ENCODE data around the gene UFSP2. TPM values are rescaled to one million over a fixed set of nuclear protein-coding genes. Genes with fewer than 3 reads are reported as not detected.
"Not testable (repeated sequence)": the region's sequence is repeated elsewhere in the genome, so short reads cannot be mapped to it uniquely, and the experiment has no call there.

Gene UFSP2
- total RNA-seq, 3 donors from 2014 or later, result 19.3 to 32.9 (median 20.2) TPM

DNA sequence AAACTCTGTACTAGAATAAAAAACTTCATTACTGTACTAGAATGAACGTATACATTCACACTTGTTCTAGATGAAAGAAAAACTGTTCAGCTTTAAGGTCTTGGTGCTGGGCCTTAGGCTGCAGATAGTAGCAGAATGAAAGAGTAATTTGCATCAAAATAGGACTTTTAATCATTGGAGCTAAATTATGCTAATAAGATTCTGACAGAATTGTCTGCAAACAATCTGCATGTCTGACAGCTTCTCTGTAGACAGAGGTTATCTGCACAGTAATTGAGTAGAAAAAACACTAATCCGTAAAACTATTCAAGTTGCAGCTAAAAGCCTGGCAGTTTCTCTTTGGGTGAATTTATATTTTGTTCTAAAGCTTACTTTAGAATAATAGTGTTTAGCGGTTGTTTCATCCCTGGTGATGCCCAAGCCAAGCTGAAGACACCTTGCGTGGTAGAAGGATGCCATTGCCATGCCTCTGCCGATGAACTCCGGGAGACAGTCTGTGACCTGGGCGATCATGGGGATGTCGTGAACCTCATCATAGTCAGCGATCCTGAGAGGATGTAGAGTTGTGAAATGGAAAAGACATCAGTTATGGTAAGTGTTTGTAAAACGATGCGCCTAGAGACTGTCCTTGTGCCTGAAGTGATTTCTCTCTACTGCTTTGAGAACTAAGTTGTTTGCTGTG, 55.4 kb downstream of the UFSP2 start:
- Histone ChIP-seq H3K4me3 (no peak overlapping the region), H3K9me3 (no peaks in the 10 kb centered on the region), H3K36me3 (ENCODE audit: low read depth) (no peaks in the 10 kb centered on the region), H3K4me1 (ENCODE audit: low read depth) (no peaks in the 10 kb centered on the region)
- intact Hi-C loops (cut with DNase I, micrococcal nuclease), result no loop called here
- TF ChIP-seq, protein P1, sequence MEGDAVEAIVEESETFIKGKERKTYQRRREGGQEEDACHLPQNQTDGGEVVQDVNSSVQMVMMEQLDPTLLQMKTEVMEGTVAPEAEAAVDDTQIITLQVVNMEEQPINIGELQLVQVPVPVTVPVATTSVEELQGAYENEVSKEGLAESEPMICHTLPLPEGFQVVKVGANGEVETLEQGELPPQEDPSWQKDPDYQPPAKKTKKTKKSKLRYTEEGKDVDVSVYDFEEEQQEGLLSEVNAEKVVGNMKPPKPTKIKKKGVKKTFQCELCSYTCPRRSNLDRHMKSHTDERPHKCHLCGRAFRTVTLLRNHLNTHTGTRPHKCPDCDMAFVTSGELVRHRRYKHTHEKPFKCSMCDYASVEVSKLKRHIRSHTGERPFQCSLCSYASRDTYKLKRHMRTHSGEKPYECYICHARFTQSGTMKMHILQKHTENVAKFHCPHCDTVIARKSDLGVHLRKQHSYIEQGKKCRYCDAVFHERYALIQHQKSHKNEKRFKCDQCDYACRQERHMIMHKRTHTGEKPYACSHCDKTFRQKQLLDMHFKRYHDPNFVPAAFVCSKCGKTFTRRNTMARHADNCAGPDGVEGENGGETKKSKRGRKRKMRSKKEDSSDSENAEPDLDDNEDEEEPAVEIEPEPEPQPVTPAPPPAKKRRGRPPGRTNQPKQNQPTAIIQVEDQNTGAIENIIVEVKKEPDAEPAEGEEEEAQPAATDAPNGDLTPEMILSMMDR (IDR thresholded peaks at IDR 0.05), result no peak
- DNase-seq (no peak), ATAC-seq (no peak)

DNA sequence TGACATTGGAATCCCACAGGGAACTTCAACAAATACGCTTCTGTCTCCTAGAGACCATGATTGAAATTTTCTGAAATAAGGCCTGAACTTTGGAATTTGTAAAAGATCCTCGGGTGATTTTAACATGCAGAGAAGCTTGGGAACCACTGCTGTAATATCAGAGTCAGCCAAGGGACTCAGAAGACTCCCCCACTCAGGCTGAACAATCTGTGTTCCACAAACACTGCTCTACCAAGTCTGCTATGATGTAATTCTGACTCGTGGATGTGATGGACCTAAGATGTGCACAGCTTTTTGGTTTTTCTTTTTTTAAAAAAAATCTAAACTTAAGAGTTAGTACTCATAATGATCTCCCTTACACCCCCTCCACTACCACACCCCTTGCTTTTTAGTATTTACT, 56.0 kb downstream of the UFSP2 start:
- TF ChIP-seq, protein P1 (IDR thresholded peaks at IDR 0.05), result no peak
- ATAC-seq (no peak), DNase-seq (no peak)
- no peak overlapping the region for H3K4me3 ChIP-seq
- no peaks in the 10 kb centered on the region for H3K9me3 ChIP-seq
- intact Hi-C loops (cut with DNase I, micrococcal nuclease), result no loop called here
- H3K36me3 ChIP-seq (ENCODE audit: low read depth), result no peaks in the 10 kb centered on the region
- no peaks in the 10 kb centered on the region for H3K4me1 ChIP-seq (ENCODE audit: low read depth)

DNA sequence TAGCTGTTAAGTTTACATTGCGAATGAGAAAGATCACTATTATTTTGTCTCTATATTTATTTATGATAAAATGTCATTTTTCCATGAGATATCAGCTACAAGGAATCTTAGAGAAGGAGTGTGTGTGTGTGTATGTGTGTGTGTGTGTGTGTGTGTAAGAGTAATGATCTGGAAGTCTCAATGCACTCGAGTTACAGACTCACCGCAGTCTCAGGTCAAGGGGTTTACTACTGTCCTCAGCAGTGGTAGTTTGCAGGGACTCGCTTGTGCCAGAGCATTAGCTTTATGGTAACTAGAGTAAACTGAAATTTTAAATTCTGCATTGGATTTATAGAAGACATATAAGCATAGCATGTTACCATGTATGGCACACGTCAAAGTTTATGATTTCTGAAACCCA, 60.9 kb downstream of the UFSP2 start:
- Histone ChIP-seq H3K4me1 (ENCODE audit: low read depth) (no peaks in the 10 kb centered on the region), H3K9me3 (no peaks in the 10 kb centered on the region), H3K36me3 (ENCODE audit: low read depth) (no peaks in the 10 kb centered on the region), H3K4me3 (no peak overlapping the region)
- no peak for ATAC-seq
- TF ChIP-seq, protein P1 (IDR thresholded peaks at IDR 0.05), result no peak
- no peak for DNase-seq
- intact Hi-C loops (cut with DNase I, micrococcal nuclease), result no loop called here

- Histone ChIP-seq H3K4me1 (ENCODE audit: low read depth) (no peaks in the 10 kb centered on the region), H3K4me3 (no peak overlapping the region), H3K9me3 (no peaks in the 10 kb centered on the region), H3K36me3 (ENCODE audit: low read depth) (no peaks in the 10 kb centered on the region)
- TF ChIP-seq, protein P1 (IDR thresholded peaks at IDR 0.05), result no peak
- no peak for DNase-seq
- intact Hi-C loops (cut with DNase I, micrococcal nuclease), result no loop called here
- ATAC-seq, result no peak
These were observed 62.5 kb downstream of the UFSP2 start for GRCh38 chr4:185363251-185363650.

DNA sequence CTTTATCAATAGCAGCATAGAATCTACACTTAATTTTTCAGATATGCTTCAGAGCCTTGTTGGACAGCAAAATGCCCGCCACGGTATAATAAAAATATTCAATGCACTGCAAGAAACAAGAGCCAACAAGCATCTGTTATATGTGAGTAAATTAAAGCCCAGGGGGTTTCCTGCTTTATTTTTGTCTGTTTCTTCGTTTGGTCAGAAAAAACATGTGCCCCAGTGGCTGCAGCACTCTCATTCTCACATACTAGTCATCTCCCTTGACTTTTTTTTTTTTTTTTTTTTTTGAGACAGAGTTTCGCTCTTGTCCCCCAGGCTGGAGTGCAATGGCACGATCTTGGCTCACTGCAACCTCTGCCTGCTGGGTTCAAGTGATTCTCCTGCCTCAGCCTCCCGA, 63.2 kb downstream of the UFSP2 start:
- intact Hi-C loops (cut with DNase I, micrococcal nuclease); H3K4me3 ChIP-seq; H3K36me3 ChIP-seq (ENCODE audit: low read depth); DNase-seq; H3K9me3 ChIP-seq; ATAC-seq; H3K4me1 ChIP-seq (ENCODE audit: low read depth): not testable (repeated sequence)

DNA sequence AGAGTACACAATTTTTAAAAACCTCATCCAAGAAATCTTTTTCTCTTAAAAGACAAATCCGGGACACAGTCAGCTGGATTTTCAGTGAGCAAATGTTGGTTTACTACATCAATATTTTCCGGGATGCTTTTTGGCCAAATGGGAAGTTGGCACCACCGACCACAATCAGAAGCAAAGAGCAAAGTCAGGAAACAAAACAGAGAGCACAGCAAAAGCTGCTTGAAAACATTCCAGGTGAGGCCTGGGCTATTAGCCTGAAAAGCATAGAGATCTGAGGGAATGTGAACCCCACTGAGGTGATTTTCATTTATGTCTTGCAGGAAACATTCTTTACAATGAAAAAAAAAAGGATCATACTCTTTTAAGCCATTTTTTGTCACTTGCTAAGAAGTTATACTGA, 63.9 kb downstream of the UFSP2 start:
- Histone ChIP-seq H3K9me3 (no peaks in the 10 kb centered on the region), H3K4me1 (ENCODE audit: low read depth) (no peaks in the 10 kb centered on the region), H3K4me3 (no peak overlapping the region), H3K36me3 (ENCODE audit: low read depth) (no peaks in the 10 kb centered on the region)
- intact Hi-C loops (cut with DNase I, micrococcal nuclease), result no loop called here
- DNase-seq, result no peak
- ATAC-seq, result no peak
- TF ChIP-seq, protein P1 (IDR thresholded peaks at IDR 0.05), result no peak
